ENCODE measurements around the gene LIFR. TPM values are rescaled to one million over a fixed set of nuclear protein-coding genes. Genes with fewer than 3 reads are reported as not detected.

The LIFR gene
- total RNA-seq, 1 experiment from 2014 or later, result 10.6 TPM

GRCh38 chr5:38478166-38478565 lies 78.3 kb downstream of the LIFR start:
- no peaks in the 10 kb centered on the region for H3K27me3 ChIP-seq (ENCODE audit: insufficient read depth, low read length)
- H3K36me3 ChIP-seq (ENCODE audit: control insufficient read depth in 1 of 2, insufficient read depth in 2 of 2, low read length in 2 of 2), result no peaks in the 10 kb centered on the region
- DNase-seq (ENCODE audit: low read depth, low spot score) (no peak), ATAC-seq (no peak)
- no peaks in the 10 kb centered on the region for H3K79me2 ChIP-seq (ENCODE audit: insufficient read depth, low read length)
- RAD21 ChIA-PET (ENCODE audit: low non-redundant PET in 1 of 2, low total read pairs in 2 of 2, uncharacterized antibody in 2 of 2, unreplicated experiment in 2 of 2), result no interaction called here
- no peak overlapping the region for H3K27ac ChIP-seq (ENCODE audit: low read depth, low read length)
- CTCF ChIA-PET, result no interaction called here
- BruUV-seq (replicated peaks), result no TSS peak
- no peaks in the 10 kb centered on the region for H3K9me2 ChIP-seq (ENCODE audit: insufficient read depth)
- no peak overlapping the region for H2AFZ ChIP-seq (ENCODE audit: low read depth, low read length, poor library complexity, severe bottlenecking)
- no peaks in the 10 kb centered on the region for H3K9me3 ChIP-seq (ENCODE audit: control insufficient read depth in 1 of 2, insufficient read depth in 1 of 2, low read depth in 1 of 2, low read length in 2 of 2)
- TF ChIP-seq REST (IDR thresholded peaks at IDR 0.05; ENCODE audit: low read depth) (no peak), ATF3 (IDR thresholded peaks at IDR 0.05) (no peak), FOSL1 (IDR thresholded peaks at IDR 0.05; ENCODE audit: low read depth) (no peak), ELF1 (IDR thresholded peaks at IDR 0.05; ENCODE audit: borderline replicate concordance, low read depth) (no peak), TCF7L2 (IDR thresholded peaks at IDR 0.05; ENCODE audit: borderline replicate concordance, extremely low read depth, insufficient read depth, insufficient read length) (no peak), SP1 (IDR thresholded peaks at IDR 0.05; ENCODE audit: low read depth) (no peak), ZBTB33 (IDR thresholded peaks at IDR 0.05; ENCODE audit: extremely low read depth, insufficient replicate concordance, low read length) (no peak), YY1 (IDR thresholded peaks at IDR 0.05; ENCODE audit: extremely low read depth, insufficient replicate concordance, low read depth, low read length) (no peak), POLR2A (IDR thresholded peaks at IDR 0.05; ENCODE audit: borderline replicate concordance, extremely low read depth, insufficient read depth, insufficient read length) (no peak), ZFX (IDR thresholded peaks at IDR 0.05) (no peak), RAD21 (IDR thresholded peaks at IDR 0.05; ENCODE audit: low read depth) (no peak), SIN3A (IDR thresholded peaks at IDR 0.05; ENCODE audit: low read depth) (no peak), EZH2phosphoT487 (IDR thresholded peaks at IDR 0.05; ENCODE audit: borderline replicate concordance) (no peak), ZNF274 (IDR thresholded peaks at IDR 0.05; ENCODE audit: low read depth, low read length) (no peak), JUND (IDR thresholded peaks at IDR 0.05) (no peak)
- H3K9ac ChIP-seq (ENCODE audit: low read length), result no peak overlapping the region
- H3K4me3 ChIP-seq (replicated peaks in 1 of 2; ENCODE audit: low read depth in 1 of 2, low read length in 2 of 2), result no peak overlapping the region
- intact Hi-C loops (cut with micrococcal nuclease), result no loop called here
- POLR2A ChIA-PET, result no interaction called here
- H4K20me1 ChIP-seq (ENCODE audit: insufficient read depth), result no peaks in the 10 kb centered on the region
- H3K4me2 ChIP-seq (ENCODE audit: low read length), result no peak overlapping the region
- no peaks in the 10 kb centered on the region for H3K4me1 ChIP-seq (ENCODE audit: control insufficient read depth in 1 of 2, insufficient read depth in 2 of 2, low read length in 2 of 2)

Data from HCT116 (cell line).